K562 (cell line): ENCODE results near the gene RUNDC3A. TPM values are rescaled to one million over a fixed set of nuclear protein-coding genes. Genes with fewer than 3 reads are reported as not detected.
"Not testable (repeated sequence)": the region's sequence is repeated elsewhere in the genome, so short reads cannot be mapped to it uniquely, and the experiment has no call there.

Source experiments
- ATAC-seq: fragments of 200-7000 bp; cut with Tn5 transposase; 3 replicates; pipeline ENCODE4 v1.9.1; 2020; ENCODE audit warnings: moderate library complexity
- BruUV-seq: library from RNA; stranded (reverse); fragments of 400-500 nt; replicated peaks from 2 replicates; lab custom pipeline; 2021; lab: Mats Ljungman, UMichigan
- CTCF ChIA-PET: fragments of 300-600 bp; formaldehyde crosslinking; extraction: SDS; loops from one replicate; lab custom pipeline; 2021; ENCODE audit warnings: low intra/inter-chr PET ratio; lab: Yijun Ruan, JAX
- POLR2A ChIA-PET: fragments of 300-600, 350-650 bp; sonication (Branson Sonifier 250); formaldehyde crosslinking; extraction: SDS; loops from one replicate; lab custom pipeline; 2021; ENCODE audit warnings: antibody characterized with exemption, inconsistent platforms; lab: Yijun Ruan, JAX
- DNase-seq, 4 experiments: peaks; one replicate each; pipeline versions ENCODE4 v3.0.0 to v3.0.0-alpha.2; 2011 to 2018; ENCODE audit warnings: low spot score in 3 of 4, mixed read lengths in 3 of 4; ENCODE audit errors: extremely low read depth in 1 of 4
- FAIRE-seq: peaks from 2 replicates; lab custom pipeline; 2011; peaks lifted over from hg19 to GRCh38; lab: Jason Lieb, UNC
- H2AFZ ChIP-seq: 2 replicates; pipeline ENCODE4 v1.6.0; 2011; ENCODE audit warnings: low read depth, low read length, control low read depth, inconsistent platforms
- H3K27ac ChIP-seq: fragments of 200-600 bp; 3 replicates; pipeline ENCODE4 v1.8.0; 2011; ENCODE audit warnings: low read depth, mild to moderate bottlenecking, control low read depth, inconsistent platforms, low read length, moderate library complexity, mixed read lengths; ENCODE audit errors: extremely low read depth
- H3K27me3 ChIP-seq, 2 experiments: fragments of 300-600 bp in 1 of 2; 2 replicates in 1 of 2; 3 replicates in 1 of 2; pipeline versions ENCODE4 v1.6.0 to v1.8.0; 2011; ENCODE audit warnings: inconsistent platforms in 2 of 2, low read length in 2 of 2, mild to moderate bottlenecking in 1 of 2, mixed read lengths in 1 of 2, moderate library complexity in 1 of 2; ENCODE audit not compliant: control insufficient read depth in 2 of 2, insufficient read depth in 2 of 2
- H3K36me3 ChIP-seq: fragments of 300-600 bp; 3 replicates; pipeline ENCODE4 v1.8.0; 2011; ENCODE audit warnings: mild to moderate bottlenecking, low read length, inconsistent platforms; ENCODE audit not compliant: control insufficient read depth, insufficient read depth
- H3K4me1 ChIP-seq, 2 experiments: fragments of 200-600 bp in 1 of 2; replicated peaks in 1 of 2; 2 replicates in 1 of 2; 3 replicates in 1 of 2; pipeline versions ENCODE4 v1.5.1 to v1.8.0; 2011; ENCODE audit warnings: inconsistent platforms in 2 of 2, low read length in 2 of 2, mild to moderate bottlenecking in 1 of 2, mixed read lengths in 1 of 2, moderate library complexity in 1 of 2; ENCODE audit not compliant: control insufficient read depth in 2 of 2, insufficient read depth in 2 of 2
- H3K4me2 ChIP-seq: 2 replicates; pipeline ENCODE4 v1.6.1; 2011; ENCODE audit warnings: low read length, control low read depth, inconsistent platforms, mixed read lengths; ENCODE audit not compliant: insufficient read depth
- H3K4me3 ChIP-seq: fragments of 200-600 bp; sonication (generic), shearing (Covaris generic); 2 replicates; pipeline ENCODE4 v1.5.1; 2016; ENCODE audit warnings: control low read depth, inconsistent platforms
- H3K79me2 ChIP-seq: fragments of 200-600 bp; 3 replicates; pipeline ENCODE4 v1.8.0; 2011; ENCODE audit warnings: low read length, inconsistent platforms; ENCODE audit not compliant: control insufficient read depth, insufficient read depth
- H3K9ac ChIP-seq, 2 experiments: 2 replicates each; pipeline versions ENCODE4 v1.6.0 to v1.6.1; 2011; ENCODE audit warnings: low read depth in 2 of 2, low read length in 2 of 2, control low read depth in 1 of 2, inconsistent platforms in 1 of 2, mild to moderate bottlenecking in 1 of 2, mixed read lengths in 1 of 2; ENCODE audit not compliant: insufficient read depth in 1 of 2
- H3K9me1 ChIP-seq: one replicate; pipeline ENCODE4 v1.6.0; 2011; ENCODE audit warnings: inconsistent platforms, mild to moderate bottlenecking, low read length, moderate library complexity; ENCODE audit not compliant: control insufficient read depth, insufficient read depth
- H3K9me3 ChIP-seq: replicated peaks from 2 replicates; pipeline ENCODE4 v1.5.1; 2011; ENCODE audit warnings: low read depth, low read length, inconsistent platforms; ENCODE audit not compliant: control insufficient read depth, insufficient read depth
- H4K20me1 ChIP-seq: replicated peaks from 2 replicates; pipeline ENCODE4 v1.6.1; 2011; ENCODE audit warnings: low read length, inconsistent platforms, mixed read lengths; ENCODE audit not compliant: control insufficient read depth, insufficient read depth
- CBFA2T3 ChIP-seq: fragments of 450-650 bp; IDR thresholded peaks from 2 replicates; pipeline ENCODE4 v1.6.1; 2017
- CCNT2 ChIP-seq: IDR thresholded peaks from 2 replicates; pipeline ENCODE4 v1.6.1; 2011; ENCODE audit warnings: borderline replicate concordance, low read depth, mild to moderate bottlenecking, moderate library complexity, mixed read lengths, low read length; ENCODE audit not compliant: insufficient read length; ENCODE audit errors: extremely low read depth
- FOXA3 ChIP-seq, 2 experiments: fragments of 450-650 bp in 1 of 2; sonication (generic) in 1 of 2; formaldehyde crosslinking; IDR thresholded peaks in 1 of 2; conservative IDR thresholded peaks in 1 of 2; 2 replicates each; pipeline versions ENCODE4 v1.4.0 to v1.8.0; 2020 to 2022; ENCODE audit warnings: mild to moderate bottlenecking in 2 of 2, missing genetic modification reagents in 1 of 2
- GABPA ChIP-seq: fragments of 200-800 bp; sonication (Bioruptor generic); conservative IDR thresholded peaks from 2 replicates; pipeline ENCODE4 v1.6.1; 2016; ENCODE audit warnings: low read depth, missing genetic modification characterization, missing compliant biosample characterization
- NR2C2 ChIP-seq, 2 experiments: fragments of 200-800 bp in 1 of 2; sonication (Bioruptor generic) in 1 of 2; sonication (generic) in 1 of 2; formaldehyde crosslinking in 1 of 2; IDR thresholded peaks; 2 replicates each; pipeline versions ENCODE4 v1.6.1 to v1.8.0; 2016 to 2022; ENCODE audit warnings: mild to moderate bottlenecking in 1 of 2, missing compliant biosample characterization in 1 of 2, missing genetic modification characterization in 1 of 2, missing genetic modification reagents in 1 of 2
- TAL1 ChIP-seq: fragments of 450-650 bp; IDR thresholded peaks from 2 replicates; pipeline ENCODE4 v1.6.1; 2016; ENCODE audit warnings: mild to moderate bottlenecking
- TCF3 ChIP-seq: sonication (generic); formaldehyde crosslinking; IDR thresholded peaks from 2 replicates; pipeline ENCODE4 v1.4.0; 2020; ENCODE audit warnings: mild to moderate bottlenecking, missing genetic modification reagents
- ZNF395 ChIP-seq: fragments of 200-800 bp; sonication (Bioruptor generic); IDR thresholded peaks from 2 replicates; pipeline ENCODE4 v1.6.1; 2017; ENCODE audit warnings: missing genetic modification characterization, missing compliant biosample characterization
- WGBS: fragments of 100-300 bp; shearing (Covaris generic); methylation state at CpG from one replicate; pipeline ENCODE4 v1.1.6; 2016; ENCODE audit warnings: low coverage, mixed read lengths; ENCODE audit not compliant: insufficient coverage; ENCODE audit errors: missing lambda C conversion rate; 5-methylcytosine and 5-hydroxymethylcytosine counted together
- in situ Hi-C: fragments of 300-500 bp; cut with MboI; formaldehyde crosslinking; loops from 4 replicates; pipeline ENCODE4 v1.15.0; 2018; ENCODE audit warnings: inconsistent platforms, mixed read lengths
- intact Hi-C: fragments of 100-400 bp; cut with micrococcal nuclease; formaldehyde crosslinking; loops from 2 replicates; pipeline ENCODE4 v1.14.2; 2022
- polyA plus RNA-seq, 8 experiments: library from polyadenylated mRNA; depleted of rRNA in 4 of 8; stranded (reverse) in 5 of 8; unstranded in 3 of 8; fragments of >200 nt; fragmentation: Nextera tagmentation in 2 of 8; fragmentation: Illumina TruSeq in 1 of 8; extraction: Ambion mirVana in 2 of 8; extraction: Trizol in 1 of 8; gene quantifications; 2 replicates each; pipeline versions ENCODE4 v1.2.1 to v1.2.3, GENCODE V29; 2011 to 2014; ENCODE audit warnings: inconsistent platforms in 1 of 8, missing spikeins in 1 of 8
- total RNA-seq, 7 experiments: library from RNA; depleted of rRNA in 6 of 7; stranded (reverse); fragments of >200 nt in 6 of 7; fragmentation: Illumina TruSeq in 2 of 7; extraction: Trizol in 2 of 7; gene quantifications; 2 replicates each; pipeline versions ENCODE4 v1.2.1 to v1.2.3, GENCODE V29; 2011 to 2021; ENCODE audit warnings: low replicate concordance in 1 of 7

The RUNDC3A gene
- total and polyA plus RNA-seq, 9 of the 15 experiments (the other 6 are each of a cell fraction or from before 2014, with no cell fraction given): not detected

- DNase-seq, H3K9ac ChIP-seq, H3K36me3 ChIP-seq, H4K20me1 ChIP-seq, H3K79me2 ChIP-seq, ATAC-seq, CTCF ChIA-PET, H3K4me2 ChIP-seq, intact Hi-C loops, H3K27ac ChIP-seq: not testable (repeated sequence)
- POLR2A ChIA-PET: interaction anchor here (0.7 to 1.5 kb wide), 3 partner anchors 10 to 121 kb away, joined by 3 to 4 read pairs (median 3); partner anchors contain the start of gene UBTF
- 7% methylated on average over 5 of the region's 5 CpGs for WGBS
- TF ChIP-seq CBFA2T3: peak; percentile 47
- TF ChIP-seq TAL1: peak; percentile 17
- peak; percentile 33; the same call in 1 of the 2 replicates for TF ChIP-seq TCF3 (CRISPR knock-in tag)
- TF ChIP-seq, all 486 proteins: peak for 3; not testable (repeated sequence) for 483
- not testable (repeated sequence) for FAIRE-seq, H3K4me3 ChIP-seq, BruUV-seq, H3K9me3 ChIP-seq, H3K27me3 ChIP-seq, H3K9me1 ChIP-seq, H2AFZ ChIP-seq
- peaks cover 9 to 14% of the 10 kb centered on the region in 2 experiments; a peak in 3 of 5 replicates for H3K4me1 ChIP-seq
- in situ Hi-C loops: loop anchor here (25.0 kb wide), 1 partner anchor 403 kb away; the partner anchor contains the start of gene PPY
Measured at GRCh38 chr17:44340553-44340952, 32.2 kb downstream of the RUNDC3A start.

- no peaks in the 10 kb centered on the region for H3K9me3 ChIP-seq
- DNase-seq (no peak), FAIRE-seq (no peak), ATAC-seq (no peak)
- no peak overlapping the region for H2AFZ ChIP-seq
- ChIA-PET CTCF (no interaction called here), POLR2A (interaction anchor here (0.7 to 2.7 kb wide), 4 partner anchors 8 to 97 kb away, joined by 3 to 8 read pairs (median 3); no protein-coding TSS in a partner anchor)
- 27% methylated on average over 11 of the region's 11 CpGs for WGBS
- in situ Hi-C loops: loop anchor here (25.0 kb wide), 1 partner anchor 406 kb away; the partner anchor contains the start of gene PPY
- H3K9ac ChIP-seq: peak overlapping the region in 1 of 2 experiments; percentile 63; a peak in 1 of 4 replicates
- no peaks in the 10 kb centered on the region for H3K36me3 ChIP-seq
- H4K20me1 ChIP-seq: 0 out of 2 replicates have a peak, but pooled peaks cover 4% of the 10 kb centered on the region
- BruUV-seq: no TSS peak
- H3K9me1 ChIP-seq: no peaks in the 10 kb centered on the region
- no peaks in the 10 kb centered on the region; a peak in 1 of 5 replicates for H3K27me3 ChIP-seq
- H3K27ac ChIP-seq: no peak overlapping the region
- H3K4me2 ChIP-seq: no peak overlapping the region
- intact Hi-C loops: no loop called here
- H3K4me3 ChIP-seq: no peak overlapping the region
- H3K79me2 ChIP-seq: no peaks in the 10 kb centered on the region
- H3K4me1 ChIP-seq: peaks cover 14 to 26% of the 10 kb centered on the region in 2 experiments; a peak in 3 of 5 replicates
- TF ChIP-seq GABPA (no peak), ZNF395 (no peak), NR2C2 (CRISPR knock-in tag; IDR thresholded peaks at IDR 0.05) (no peak), NR2C2 (tag; IDR thresholded peaks at IDR 0.05) (no peak), CCNT2 (no peak), FOXA3 (CRISPR knock-in tag; conservative IDR thresholded peaks at IDR 0.05 in 1 of 2, IDR thresholded peaks at IDR 0.05 in 1 of 2) (no peak)
Measured at GRCh38 chr17:44343510-44344209, 35.3 kb downstream of the RUNDC3A start.
